Measurements from ENCODE around the gene GPR108. TPM values are rescaled to one million over a fixed set of nuclear protein-coding genes. Genes with fewer than 3 reads are reported as not detected.
"Not testable (repeated sequence)": the region's sequence is repeated elsewhere in the genome, so short reads cannot be mapped to it uniquely, and the experiment has no call there.

Gene GPR108
- total RNA-seq, 3 donors from 2014 or later, result 74.8 to 115 (median 89.2) TPM

GRCh38 chr19:6709549-6709948 lies 27.8 kb downstream of the GPR108 start:
- TF ChIP-seq CTCF (IDR thresholded peaks at IDR 0.05), result no peak
- Histone ChIP-seq H3K4me3 (no peak overlapping the region), H3K9me3 (no peaks in the 10 kb centered on the region), H3K36me3 (ENCODE audit: low read depth) (no peaks in the 10 kb centered on the region), H3K4me1 (ENCODE audit: low read depth) (no peaks in the 10 kb centered on the region)
- no peak for ATAC-seq
- peak in 1 of 3 donors; percentile 22 for DNase-seq
- intact Hi-C loops (cut with DNase I, micrococcal nuclease), result no loop called here

- H3K4me3 ChIP-seq; H3K36me3 ChIP-seq (ENCODE audit: low read depth); H3K4me1 ChIP-seq (ENCODE audit: low read depth); ATAC-seq; intact Hi-C loops (cut with DNase I, micrococcal nuclease); H3K9me3 ChIP-seq: not testable (repeated sequence)
- DNase-seq, result peak in 1 of 3 donors; percentile 19
These were observed 28.5 kb downstream of the GPR108 start for GRCh38 chr19:6708913-6709312.

GRCh38 chr19:6708346-6708745 lies 29.0 kb downstream of the GPR108 start:
- no peak overlapping the region for H3K4me3 ChIP-seq
- H3K9me3 ChIP-seq, result no peaks in the 10 kb centered on the region
- ATAC-seq (no peak), DNase-seq (no peak)
- no peaks in the 10 kb centered on the region for H3K4me1 ChIP-seq (ENCODE audit: low read depth)
- H3K36me3 ChIP-seq (ENCODE audit: low read depth), result no peaks in the 10 kb centered on the region
- no peak for TF ChIP-seq CTCF (IDR thresholded peaks at IDR 0.05)
- intact Hi-C loops (cut with DNase I, micrococcal nuclease), result no loop called here

- no peak for TF ChIP-seq CTCF (IDR thresholded peaks at IDR 0.05)
- Histone ChIP-seq H3K9me3 (no peaks in the 10 kb centered on the region), H3K4me3 (no peak overlapping the region), H3K4me1 (ENCODE audit: low read depth) (no peaks in the 10 kb centered on the region), H3K36me3 (ENCODE audit: low read depth) (no peaks in the 10 kb centered on the region)
- DNase-seq, result peak in 1 of 3 donors; percentile 38
- intact Hi-C loops (cut with DNase I, micrococcal nuclease), result no loop called here
- ATAC-seq, result no peak
These were observed 29.7 kb downstream of the GPR108 start for GRCh38 chr19:6707658-6708018.

- H3K4me1 ChIP-seq (ENCODE audit: low read depth), result no peaks in the 10 kb centered on the region
- DNase-seq (peak in 1 of 3 donors; percentile 35), ATAC-seq (no peak)
- no peak for TF ChIP-seq CTCF (IDR thresholded peaks at IDR 0.05)
- no peaks in the 10 kb centered on the region for H3K36me3 ChIP-seq (ENCODE audit: low read depth)
- no peaks in the 10 kb centered on the region for H3K9me3 ChIP-seq
- intact Hi-C loops (cut with DNase I, micrococcal nuclease), result no loop called here
- no peak overlapping the region for H3K4me3 ChIP-seq
These were observed 30.2 kb downstream of the GPR108 start for GRCh38 chr19:6707011-6707657.

- DNase-seq, result no peak
- H3K4me3 ChIP-seq, result no peak overlapping the region
These were observed 30.8 kb downstream of the GPR108 start for GRCh38 chr19:6706633-6706958.

More at GRCh38 chr19:6706633-6706958, 30.8 kb downstream of the GPR108 start:
- H3K4me1 ChIP-seq (ENCODE audit: low read depth), result no peaks in the 10 kb centered on the region
- no peak for ATAC-seq
- H3K9me3 ChIP-seq, result no peaks in the 10 kb centered on the region
- intact Hi-C loops (cut with DNase I, micrococcal nuclease), result no loop called here
- no peak for TF ChIP-seq CTCF (IDR thresholded peaks at IDR 0.05)
- no peaks in the 10 kb centered on the region for H3K36me3 ChIP-seq (ENCODE audit: low read depth)

All from mucosa of descending colon (tissue), 3 donors.